ENCODE results near the gene CPLX1. TPM values are rescaled to one million over a fixed set of nuclear protein-coding genes. Genes with fewer than 3 reads are reported as not detected.

The CPLX1 gene
- total RNA-seq, 2 donors from 2014 or later = 1.0 to 1.9 TPM

DNA sequence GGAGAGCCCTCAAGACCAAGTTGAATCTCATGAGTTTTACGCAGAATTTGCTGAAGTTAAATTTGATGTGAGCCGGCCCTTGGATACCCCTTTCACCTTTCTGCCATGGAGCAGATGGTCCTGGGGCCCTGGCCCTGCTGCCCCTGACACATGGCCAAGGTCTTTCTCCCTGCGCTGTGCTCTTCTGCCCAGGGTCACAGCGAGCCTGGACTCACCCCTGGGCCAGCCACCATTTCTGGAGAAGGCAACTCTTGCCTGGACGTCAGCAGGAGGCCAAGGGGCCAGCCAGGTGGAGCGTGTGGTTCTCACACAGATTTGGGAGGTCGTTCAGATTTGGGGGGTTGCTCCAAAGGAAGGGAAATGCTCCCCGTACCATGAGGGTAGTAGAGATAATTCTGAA lies 90.3 kb downstream of the CPLX1 start:
- no peaks in the 10 kb centered on the region for H3K27me3 ChIP-seq (ENCODE audit: control insufficient read depth, insufficient read depth, low read length, poor library complexity, severe bottlenecking)
- peaks cover 68% of the 10 kb centered on the region for H3K36me3 ChIP-seq (ENCODE audit: control insufficient read depth, insufficient read depth, low read length)
- TF ChIP-seq, protein P1, sequence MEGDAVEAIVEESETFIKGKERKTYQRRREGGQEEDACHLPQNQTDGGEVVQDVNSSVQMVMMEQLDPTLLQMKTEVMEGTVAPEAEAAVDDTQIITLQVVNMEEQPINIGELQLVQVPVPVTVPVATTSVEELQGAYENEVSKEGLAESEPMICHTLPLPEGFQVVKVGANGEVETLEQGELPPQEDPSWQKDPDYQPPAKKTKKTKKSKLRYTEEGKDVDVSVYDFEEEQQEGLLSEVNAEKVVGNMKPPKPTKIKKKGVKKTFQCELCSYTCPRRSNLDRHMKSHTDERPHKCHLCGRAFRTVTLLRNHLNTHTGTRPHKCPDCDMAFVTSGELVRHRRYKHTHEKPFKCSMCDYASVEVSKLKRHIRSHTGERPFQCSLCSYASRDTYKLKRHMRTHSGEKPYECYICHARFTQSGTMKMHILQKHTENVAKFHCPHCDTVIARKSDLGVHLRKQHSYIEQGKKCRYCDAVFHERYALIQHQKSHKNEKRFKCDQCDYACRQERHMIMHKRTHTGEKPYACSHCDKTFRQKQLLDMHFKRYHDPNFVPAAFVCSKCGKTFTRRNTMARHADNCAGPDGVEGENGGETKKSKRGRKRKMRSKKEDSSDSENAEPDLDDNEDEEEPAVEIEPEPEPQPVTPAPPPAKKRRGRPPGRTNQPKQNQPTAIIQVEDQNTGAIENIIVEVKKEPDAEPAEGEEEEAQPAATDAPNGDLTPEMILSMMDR (conservative IDR thresholded peaks at IDR 0.05) = no peak
- H3K9ac ChIP-seq (ENCODE audit: extremely low read depth, low read length, poor library complexity, severe bottlenecking) = no peak overlapping the region
- Mint-ChIP-seq H3K4me3 (no peak overlapping the region), H3K27ac (no peak overlapping the region), H3K4me1 (no peaks in the 10 kb centered on the region), H3K27me3 (ENCODE audit: insufficient read depth) (no peaks in the 10 kb centered on the region), H3K9me3 (no peaks in the 10 kb centered on the region), H3K36me3 (ENCODE audit: low read depth) (peaks cover 55% of the 10 kb centered on the region)
- H3K9me3 ChIP-seq (ENCODE audit: control insufficient read depth, low read length) = no peaks in the 10 kb centered on the region
- no peak overlapping the region for H3K27ac ChIP-seq (ENCODE audit: low read depth, low read length)
- 89 to 96% methylated on average over 3 to 8 of the region's 8 CpGs for WGBS, 2 experiments (ENCODE audit: insufficient coverage in 1 of 2, insufficient read length in 1 of 2)
- no peak overlapping the region for H3K4me3 ChIP-seq (ENCODE audit: low read length)
- no peak for DNase-seq
- no peaks in the 10 kb centered on the region for H3K4me1 ChIP-seq (ENCODE audit: control insufficient read depth, insufficient read depth, low read length)

Other genes with a start within 250 kb of the CPLX1 start
- not detected for gene TMEM271, start 249.8 kb downstream of the CPLX1 start, total RNA-seq
- 10 to 100 TPM; 12.4 to 14.6 TPM for gene PDE6B, start 200.6 kb downstream of the CPLX1 start, total RNA-seq
- gene ATP5ME, start 151.9 kb downstream of the CPLX1 start, total RNA-seq = 100 to 1,000 TPM; 407 to 456 TPM
- gene MYL5, start 151.6 kb downstream of the CPLX1 start, total RNA-seq = 10 to 100 TPM; 20.0 to 23.4 TPM
- 10 to 100 TPM; 15.1 to 16.4 TPM for gene SLC49A3, start 137.0 kb downstream of the CPLX1 start, total RNA-seq
- gene PCGF3, start 120.3 kb downstream of the CPLX1 start, total RNA-seq = 10 to 100 TPM; 53.1 to 64.0 TPM
- gene GAK, start 106.2 kb upstream of the CPLX1 start, total RNA-seq = 100 to 1,000 TPM; 104 to 121 TPM
- 10 to 100 TPM; 15.9 to 23.0 TPM for gene TMEM175, start 106.3 kb upstream of the CPLX1 start, total RNA-seq
- 10 to 100 TPM; 26.3 to 31.1 TPM for gene DGKQ, start 147.4 kb upstream of the CPLX1 start, total RNA-seq
- 10 to 100 TPM; 22.4 to 25.6 TPM for gene IDUA, start 160.9 kb upstream of the CPLX1 start, total RNA-seq
- gene SLC26A1, start 167.3 kb upstream of the CPLX1 start, total RNA-seq = 1 to 10 TPM in 1 of 2 donors, under 1 TPM in 1; 0.55 to 1.0 TPM
- gene FGFRL1, start 185.5 kb upstream of the CPLX1 start, total RNA-seq = 10 to 100 TPM; 51.0 to 93.3 TPM